ENCODE data around the gene SON.
"Not testable (repeated sequence)": the region's sequence is repeated elsewhere in the genome, so short reads cannot be mapped to it uniquely, and the experiment has no call there.

The SON gene

DNA sequence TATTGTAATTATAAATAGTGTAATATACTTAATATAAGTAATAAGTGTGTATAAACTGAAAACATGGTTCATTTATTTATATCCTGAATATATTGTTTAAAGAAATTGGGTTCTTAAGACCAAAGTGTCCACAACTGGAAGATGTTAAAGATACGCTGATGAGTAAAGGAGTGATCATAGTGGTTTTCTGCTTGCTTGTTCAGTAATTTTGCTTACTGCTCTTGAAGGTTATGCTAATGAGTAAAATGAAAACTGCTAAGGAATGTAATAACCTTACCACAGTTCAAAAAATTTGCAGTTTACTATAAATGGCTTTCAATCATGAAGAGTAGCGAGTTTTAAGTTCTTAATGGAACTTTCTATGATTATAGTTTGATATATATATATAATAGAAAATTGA lies 23.7 kb downstream of the SON start:
- in situ Hi-C loops (cut with HindIII; ENCODE audit: low sequenced_read_pairs): no loop called here

DNA sequence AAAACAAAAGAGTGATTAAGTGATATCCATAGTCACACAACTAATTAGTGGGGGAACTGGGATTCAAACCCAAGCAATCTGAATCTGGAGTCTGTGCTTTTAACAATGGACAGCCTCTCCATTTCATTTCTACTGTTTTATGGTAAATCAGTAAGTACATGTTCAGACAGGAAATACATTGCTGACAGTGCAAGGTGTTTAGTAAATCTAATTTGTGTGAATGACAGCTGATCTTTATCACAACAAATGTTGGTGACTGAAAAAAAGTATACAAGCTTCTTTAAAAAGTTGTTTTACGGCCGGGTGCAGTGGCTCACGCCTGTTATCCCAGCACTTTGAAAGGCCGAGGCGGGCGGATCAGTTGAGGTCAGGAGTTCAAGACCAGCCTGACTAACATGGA lies 25.1 kb downstream of the SON start:
- in situ Hi-C loops (cut with HindIII; ENCODE audit: low sequenced_read_pairs): no loop called here

GRCh38 chr21:33568448-33568847 lies 25.6 kb downstream of the SON start:
- in situ Hi-C loops (cut with HindIII; ENCODE audit: low sequenced_read_pairs): no loop called here

- in situ Hi-C loops (cut with HindIII; ENCODE audit: low sequenced_read_pairs): no loop called here
Measured at GRCh38 chr21:33569991-33570390, 27.2 kb downstream of the SON start.

DNA sequence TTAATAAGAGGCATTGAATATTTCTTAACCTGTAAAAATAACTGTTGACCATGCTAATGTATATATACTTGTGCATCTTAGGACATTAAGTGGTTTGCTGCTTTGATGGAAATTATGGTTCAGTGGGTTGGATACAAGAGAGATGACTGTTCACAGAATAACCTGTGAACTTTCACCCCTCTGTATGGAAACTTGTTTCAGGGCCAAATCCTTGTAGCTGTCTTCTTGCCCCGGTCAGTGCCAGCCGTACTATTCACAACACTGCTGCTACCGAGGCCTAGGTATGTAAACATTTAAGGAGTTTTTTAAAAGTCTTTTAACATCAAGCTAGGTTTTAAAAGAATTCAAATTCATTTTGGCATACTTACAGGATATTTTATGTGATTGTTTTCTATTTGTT lies 29.5 kb downstream of the SON start:
- in situ Hi-C loops (cut with HindIII; ENCODE audit: low sequenced_read_pairs): no loop called here

GRCh38 chr21:33576741-33577141 lies 33.9 kb downstream of the SON start:
- in situ Hi-C loops (cut with HindIII; ENCODE audit: low sequenced_read_pairs): not testable (repeated sequence)

DNA sequence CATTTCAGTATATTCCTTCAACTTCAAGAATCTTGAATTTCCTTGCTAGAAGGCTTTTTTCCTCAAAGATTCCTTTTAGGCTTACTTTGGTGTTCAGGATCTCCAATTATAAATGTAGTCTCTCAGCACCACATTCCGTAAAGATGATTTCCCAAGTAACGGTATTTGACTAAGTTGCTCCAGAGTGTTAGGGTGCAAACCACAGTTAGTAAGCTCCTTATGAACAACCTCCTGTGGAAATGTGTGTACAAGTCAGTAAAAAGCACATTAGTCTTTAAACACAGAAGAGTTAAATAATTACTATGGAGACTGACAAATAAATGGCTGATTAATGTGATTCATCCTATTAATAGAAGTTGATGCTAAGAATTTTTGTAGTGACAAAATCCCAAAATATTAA lies 35.4 kb downstream of the SON start:
- in situ Hi-C loops (cut with HindIII; ENCODE audit: low sequenced_read_pairs): no loop called here

DNA sequence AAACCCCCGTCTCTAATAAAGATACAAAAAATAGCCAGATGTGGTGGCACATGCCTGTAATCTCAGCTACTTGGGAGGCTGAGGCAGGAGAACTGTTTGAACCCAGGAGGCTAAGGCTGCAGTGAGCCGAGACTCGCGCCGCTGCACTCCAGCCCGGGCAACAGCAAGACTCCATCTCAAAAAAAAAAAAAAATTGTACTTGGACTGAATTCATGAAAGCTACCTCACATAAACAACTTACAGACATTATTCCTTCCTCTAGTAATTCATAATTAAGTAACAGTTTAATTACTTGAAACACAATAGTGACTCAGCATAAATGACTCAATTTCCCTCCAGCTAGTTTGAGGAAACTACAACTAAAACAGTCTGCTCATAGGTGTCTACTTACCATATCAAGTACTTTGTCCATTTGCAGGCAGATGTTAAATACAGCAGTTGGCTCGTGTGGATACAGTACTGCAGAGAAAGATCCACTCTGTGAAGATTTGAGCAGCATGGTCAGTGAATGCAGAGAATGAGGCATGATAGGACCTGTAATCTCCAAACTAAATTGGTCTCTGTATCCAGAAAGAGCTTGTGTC lies 36.2 kb downstream of the SON start:
- in situ Hi-C loops (cut with HindIII; ENCODE audit: low sequenced_read_pairs): no loop called here

GRCh38 chr21:33584455-33584854 lies 41.6 kb downstream of the SON start:
- in situ Hi-C loops (cut with HindIII; ENCODE audit: low sequenced_read_pairs): no loop called here

DNA sequence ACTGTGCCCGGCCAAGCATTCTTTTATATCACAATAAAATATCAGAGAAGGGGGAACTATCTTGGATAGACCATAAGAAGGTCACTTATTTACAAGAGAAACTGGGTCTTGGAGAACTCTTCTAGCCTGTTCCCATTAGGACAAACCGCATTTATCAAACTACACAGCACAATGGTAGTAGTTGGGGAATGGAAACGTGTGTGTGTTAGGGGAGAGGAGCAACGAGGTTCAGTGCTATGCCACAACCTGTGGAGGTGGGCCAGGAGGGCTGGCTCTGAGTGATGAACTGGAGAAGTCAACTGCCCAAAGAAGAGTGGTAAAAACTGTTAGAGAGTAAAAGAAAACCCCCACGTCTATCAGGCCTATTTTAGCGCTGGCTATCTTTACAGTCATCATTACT lies 44.1 kb downstream of the SON start:
- in situ Hi-C loops (cut with HindIII; ENCODE audit: low sequenced_read_pairs): no loop called here

- in situ Hi-C loops (cut with HindIII; ENCODE audit: low sequenced_read_pairs): no loop called here
Measured at GRCh38 chr21:33587792-33588484, 45.1 kb downstream of the SON start.

DNA sequence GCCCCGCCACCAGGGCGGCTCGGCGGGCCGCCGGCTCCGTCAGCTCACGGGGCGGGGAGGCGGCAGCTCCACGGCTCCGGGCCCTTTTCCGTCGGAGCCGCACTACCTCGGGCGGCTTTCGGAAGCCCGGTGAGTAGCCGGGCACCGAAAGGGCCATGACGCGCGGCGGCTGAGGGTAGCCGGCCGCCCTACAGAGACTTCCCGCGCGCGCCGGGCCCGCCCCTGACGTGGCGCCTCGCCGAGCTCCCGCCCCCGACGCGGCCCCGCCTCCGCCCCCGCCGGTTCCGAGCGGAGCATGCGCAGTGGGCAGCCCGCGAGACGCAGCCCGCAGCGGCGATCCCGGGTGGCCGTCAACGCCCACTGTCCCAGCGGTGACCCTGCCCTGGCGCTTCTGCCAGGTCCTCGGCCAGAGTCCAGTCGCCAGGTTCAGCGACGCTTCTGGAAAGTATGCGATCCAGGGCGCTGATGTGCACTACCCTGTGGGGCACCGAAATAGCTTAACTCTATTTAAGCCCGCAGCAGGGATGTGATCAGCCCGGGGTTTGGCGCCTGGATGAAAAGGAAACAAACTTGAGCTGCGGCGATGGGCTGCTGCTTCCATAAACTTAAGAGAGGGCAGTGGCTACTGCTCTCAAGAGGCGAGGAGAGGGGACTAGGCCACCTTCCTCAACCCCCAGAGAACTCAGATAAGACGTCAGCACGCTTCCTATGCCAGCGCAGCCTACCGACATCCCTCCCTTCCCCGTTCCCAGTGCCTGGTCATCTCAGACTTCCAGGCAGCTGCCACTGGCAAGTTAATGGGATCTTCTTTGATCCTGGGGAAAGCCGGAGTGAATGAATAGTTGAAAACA lies 45.9 kb downstream of the SON start, which contains the start of gene DONSON:
Gene DONSON, minus strand, starts transcription at position 200 of the 851 bp plus-strand sequence. Its CDS starts 43 bp downstream, at position 157.
- in situ Hi-C loops (cut with HindIII; ENCODE audit: low sequenced_read_pairs): no loop called here

- in situ Hi-C loops (cut with HindIII; ENCODE audit: low sequenced_read_pairs): no loop called here
Measured at GRCh38 chr21:33598051-33598450, 55.2 kb downstream of the SON start.

DNA sequence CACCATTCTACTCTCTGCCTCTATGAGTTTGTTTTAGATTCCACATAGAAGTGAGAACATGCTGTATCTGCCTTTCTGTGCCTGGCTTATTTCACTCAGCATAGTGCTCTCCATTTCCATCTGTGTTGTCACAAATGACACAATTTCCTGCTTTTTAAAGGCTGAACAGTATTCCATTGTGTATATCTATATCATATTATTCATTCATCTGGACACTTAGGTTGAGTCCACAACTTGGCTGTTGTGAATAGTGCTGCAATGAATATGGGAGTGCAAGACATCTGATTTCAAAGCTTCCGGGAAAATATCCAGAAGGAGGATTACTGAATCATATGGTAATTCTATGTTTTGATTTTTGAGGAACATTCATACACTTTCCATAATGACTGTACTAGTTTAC lies 65.7 kb downstream of the SON start:
- in situ Hi-C loops (cut with HindIII; ENCODE audit: low sequenced_read_pairs): no loop called here

DNA sequence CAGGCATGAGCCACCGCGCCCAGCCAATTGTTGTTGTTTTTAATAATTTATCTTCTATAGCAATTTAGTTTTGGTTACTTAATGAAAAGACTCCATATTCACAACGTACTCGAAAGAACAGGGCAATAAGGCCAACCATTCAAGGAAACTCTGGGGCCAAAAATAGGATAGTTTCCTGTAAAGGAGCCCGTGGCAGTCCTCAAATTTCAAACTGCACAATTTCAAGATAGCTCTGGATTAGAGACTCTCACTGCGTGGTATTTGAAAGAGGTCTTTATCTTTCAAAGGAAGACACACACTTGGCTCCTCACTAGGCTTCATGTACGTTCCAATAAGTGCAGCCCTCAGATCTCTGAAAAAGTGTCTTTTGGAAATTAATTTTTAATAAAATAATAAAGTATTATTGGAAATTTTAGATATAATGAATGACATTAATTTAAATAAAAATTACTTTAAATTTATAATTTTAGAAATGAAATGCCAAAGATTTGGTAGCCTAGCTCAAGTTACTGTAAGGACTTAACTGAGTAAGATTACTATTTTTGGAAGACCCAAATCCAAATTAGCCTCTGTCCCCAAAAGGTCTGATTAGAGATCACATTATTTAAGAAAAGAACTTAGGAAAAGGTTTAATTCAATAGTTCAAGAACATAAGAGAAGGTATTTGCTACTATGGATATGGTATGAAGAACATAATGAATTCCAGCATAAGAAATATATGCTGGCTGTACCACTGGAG lies 68.3 kb downstream of the SON start:
- in situ Hi-C loops (cut with HindIII; ENCODE audit: low sequenced_read_pairs): no loop called here

- in situ Hi-C loops (cut with HindIII; ENCODE audit: low sequenced_read_pairs): not testable (repeated sequence)
Measured at GRCh38 chr21:33617565-33617964, 74.7 kb downstream of the SON start.

GRCh38 chr21:33618407-33618806 lies 75.6 kb downstream of the SON start:
- in situ Hi-C loops (cut with HindIII; ENCODE audit: low sequenced_read_pairs): no loop called here

GRCh38 chr21:33619726-33620125 lies 76.9 kb downstream of the SON start:
- in situ Hi-C loops (cut with HindIII; ENCODE audit: low sequenced_read_pairs): no loop called here

GRCh38 chr21:33622253-33622652 lies 79.4 kb downstream of the SON start:
- in situ Hi-C loops (cut with HindIII; ENCODE audit: low sequenced_read_pairs): no loop called here

GRCh38 chr21:33626151-33626550 lies 83.3 kb downstream of the SON start:
- in situ Hi-C loops (cut with HindIII; ENCODE audit: low sequenced_read_pairs): not testable (repeated sequence)
